Measurements from ENCODE around the gene NAV3. TPM values are rescaled to one million over a fixed set of nuclear protein-coding genes. Genes with fewer than 3 reads are reported as not detected.

The NAV3 gene
- total RNA-seq, 1 experiment from 2014 or later: 3.0 TPM

GRCh38 chr12:77786675-77787074, 44.0 kb upstream of the NAV3 start:
- H3K4me2 ChIP-seq (ENCODE audit: insufficient read depth, insufficient read length, low read length): no peak overlapping the region
- H3K4ac ChIP-seq (ENCODE audit: low read depth, low read length): no peak overlapping the region
- H3K56ac ChIP-seq (ENCODE audit: insufficient read length, low read depth, low read length): no peak overlapping the region
- no peak overlapping the region for H3T11ph ChIP-seq (ENCODE audit: low read length)
- no peak overlapping the region for H3K9ac ChIP-seq (ENCODE audit: extremely low read depth, insufficient read length, low read length)
- no peak overlapping the region for H2BK5ac ChIP-seq (ENCODE audit: insufficient read length, low read length)
- no peaks in the 10 kb centered on the region for H3K79me2 ChIP-seq (ENCODE audit: insufficient read depth, low read length)
- H3K4me1 Mint-ChIP-seq: peaks cover 16% of the 10 kb centered on the region in 2 experiments
- no peak overlapping the region for H2BK12ac ChIP-seq (ENCODE audit: insufficient read length, low read depth, low read length)
- H3K79me1 ChIP-seq (ENCODE audit: insufficient read depth, low read depth, low read length, poor library complexity, severe bottlenecking): no peaks in the 10 kb centered on the region
- H4K20me1 ChIP-seq (ENCODE audit: control insufficient read depth, insufficient read depth, insufficient read length): no peaks in the 10 kb centered on the region
- no peaks in the 10 kb centered on the region for H3K27me3 Mint-ChIP-seq (ENCODE audit: low read depth)
- H3K14ac ChIP-seq (ENCODE audit: insufficient read depth, low read length): no peak overlapping the region
- H3K23me2 ChIP-seq (ENCODE audit: insufficient read length, low read depth, low read length, poor library complexity, severe bottlenecking): no peaks in the 10 kb centered on the region
- H2BK20ac ChIP-seq (ENCODE audit: low read depth, low read length, poor library complexity, severe bottlenecking): no peak overlapping the region
- H3K23ac ChIP-seq (ENCODE audit: insufficient read length, low read depth, low read length): no peak overlapping the region
- no peak overlapping the region for H2AK5ac ChIP-seq (ENCODE audit: insufficient read length, low read length)
- H3K18ac ChIP-seq (ENCODE audit: insufficient read length, low read depth, low read length): no peak overlapping the region
- no peaks in the 10 kb centered on the region; the same call in 1 of the 2 replicates for H3K27me3 ChIP-seq (ENCODE audit: insufficient read depth, low read length)
- no peak overlapping the region for H3K27ac ChIP-seq (ENCODE audit: insufficient read length, low read depth, low read length)
- H3K36me3 Mint-ChIP-seq (ENCODE audit: insufficient read depth in 1 of 3, low read depth in 3 of 3): no peaks in the 10 kb centered on the region
- H2BK120ac ChIP-seq (ENCODE audit: low read depth, low read length, poor library complexity, severe bottlenecking): no peak overlapping the region
- H3K4me3 Mint-ChIP-seq: no peak overlapping the region; a peak in 1 of 5 replicates
- H4K91ac ChIP-seq (ENCODE audit: insufficient read length, low read depth, low read length): no peak overlapping the region
- no peak overlapping the region for H4K8ac ChIP-seq (replicated peaks; ENCODE audit: insufficient read length, low read depth, low read length)
- peaks cover 5% of the 10 kb centered on the region; the same call in 1 of the 2 replicates for H3K4me1 ChIP-seq (ENCODE audit: insufficient read depth, low read length)
- no peaks in the 10 kb centered on the region for H3K9me3 ChIP-seq (ENCODE audit: control insufficient read depth, low read depth, low read length)
- H4K5ac ChIP-seq (ENCODE audit: insufficient read length, low read depth, low read length): no peak overlapping the region
- no peak for TF ChIP-seq CTCF (conservative IDR thresholded peaks at IDR 0.05)
- no CpG with 5 or more reads among the region's 5 CpGs for WGBS (ENCODE audit: extremely low coverage, insufficient read length, low lambda C conversion rate)
- no peak overlapping the region; a peak in 1 of 7 replicates for H3K27ac Mint-ChIP-seq
- H2AFZ ChIP-seq (ENCODE audit: low read length): no peak overlapping the region
- DNase-seq: no peak
- no peak overlapping the region for H2BK15ac ChIP-seq (ENCODE audit: low read depth, low read length)
- no peaks in the 10 kb centered on the region for H3K9me3 Mint-ChIP-seq
